Endothelial cell of coronary artery (primary cell): ENCODE data around the gene ADAMTSL1. TPM values are rescaled to one million over a fixed set of nuclear protein-coding genes. Genes with fewer than 3 reads are reported as not detected.

Experiments
- total RNA-seq: library from RNA; depleted of rRNA; stranded (reverse); fragments of >200 nt; gene quantifications from 2 replicates; pipeline ENCODE4 v1.2.3, GENCODE V29; 2014

Gene ADAMTSL1, protein sequence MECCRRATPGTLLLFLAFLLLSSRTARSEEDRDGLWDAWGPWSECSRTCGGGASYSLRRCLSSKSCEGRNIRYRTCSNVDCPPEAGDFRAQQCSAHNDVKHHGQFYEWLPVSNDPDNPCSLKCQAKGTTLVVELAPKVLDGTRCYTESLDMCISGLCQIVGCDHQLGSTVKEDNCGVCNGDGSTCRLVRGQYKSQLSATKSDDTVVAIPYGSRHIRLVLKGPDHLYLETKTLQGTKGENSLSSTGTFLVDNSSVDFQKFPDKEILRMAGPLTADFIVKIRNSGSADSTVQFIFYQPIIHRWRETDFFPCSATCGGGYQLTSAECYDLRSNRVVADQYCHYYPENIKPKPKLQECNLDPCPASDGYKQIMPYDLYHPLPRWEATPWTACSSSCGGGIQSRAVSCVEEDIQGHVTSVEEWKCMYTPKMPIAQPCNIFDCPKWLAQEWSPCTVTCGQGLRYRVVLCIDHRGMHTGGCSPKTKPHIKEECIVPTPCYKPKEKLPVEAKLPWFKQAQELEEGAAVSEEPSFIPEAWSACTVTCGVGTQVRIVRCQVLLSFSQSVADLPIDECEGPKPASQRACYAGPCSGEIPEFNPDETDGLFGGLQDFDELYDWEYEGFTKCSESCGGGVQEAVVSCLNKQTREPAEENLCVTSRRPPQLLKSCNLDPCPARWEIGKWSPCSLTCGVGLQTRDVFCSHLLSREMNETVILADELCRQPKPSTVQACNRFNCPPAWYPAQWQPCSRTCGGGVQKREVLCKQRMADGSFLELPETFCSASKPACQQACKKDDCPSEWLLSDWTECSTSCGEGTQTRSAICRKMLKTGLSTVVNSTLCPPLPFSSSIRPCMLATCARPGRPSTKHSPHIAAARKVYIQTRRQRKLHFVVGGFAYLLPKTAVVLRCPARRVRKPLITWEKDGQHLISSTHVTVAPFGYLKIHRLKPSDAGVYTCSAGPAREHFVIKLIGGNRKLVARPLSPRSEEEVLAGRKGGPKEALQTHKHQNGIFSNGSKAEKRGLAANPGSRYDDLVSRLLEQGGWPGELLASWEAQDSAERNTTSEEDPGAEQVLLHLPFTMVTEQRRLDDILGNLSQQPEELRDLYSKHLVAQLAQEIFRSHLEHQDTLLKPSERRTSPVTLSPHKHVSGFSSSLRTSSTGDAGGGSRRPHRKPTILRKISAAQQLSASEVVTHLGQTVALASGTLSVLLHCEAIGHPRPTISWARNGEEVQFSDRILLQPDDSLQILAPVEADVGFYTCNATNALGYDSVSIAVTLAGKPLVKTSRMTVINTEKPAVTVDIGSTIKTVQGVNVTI (N-terminal part only)
- total RNA-seq = 21.6 and 25.0 TPM in 2 replicates

DNA sequence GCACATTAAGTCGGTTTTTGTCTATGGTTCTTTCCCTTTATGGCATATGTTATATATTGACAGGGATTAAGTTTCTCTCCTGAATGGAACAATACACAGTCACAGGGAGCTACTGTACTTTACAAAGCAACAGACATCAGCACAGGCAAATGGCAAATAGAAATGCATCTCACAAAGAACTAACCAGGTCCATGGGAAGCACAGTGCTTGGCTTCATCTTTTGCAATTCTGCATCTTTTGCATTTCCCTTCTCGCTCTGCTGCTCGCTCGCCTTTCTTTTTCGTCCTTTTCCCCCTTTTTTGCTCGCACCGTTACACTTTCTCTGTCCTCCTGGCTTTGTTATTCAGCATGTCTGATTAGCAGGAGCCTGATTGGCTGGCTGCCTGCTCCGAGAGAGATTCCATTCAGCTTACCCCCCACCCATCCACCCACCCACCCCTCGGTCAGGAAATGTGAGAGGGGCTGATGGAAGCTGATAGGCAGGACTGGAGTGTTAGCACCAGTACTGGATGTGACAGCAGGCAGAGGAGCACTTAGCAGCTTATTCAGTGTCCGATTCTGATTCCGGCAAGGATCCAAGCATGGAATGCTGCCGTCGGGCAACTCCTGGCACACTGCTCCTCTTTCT, at the start of gene ADAMTSL1:
ADAMTSL1 (plus strand) TSS at position 502 of the 628 bp plus-strand sequence; CDS start at position 582, 80 bp downstream.

